DOHH2 (cell line): ENCODE data around the gene SELENOF.

Experiments
- CTCF ChIP-seq: fragments of 200-600 bp; sonication (generic); IDR thresholded peaks from one replicate; pipeline ENCODE4 v1.5.1; 2014; ENCODE audit warnings: antibody characterized with exemption, mild to moderate bottlenecking, low read depth, low read length; ENCODE audit not compliant: poor library complexity, severe bottlenecking
- EZH2phosphoT487 ChIP-seq: fragments of 200-600 bp; sonication (generic); IDR thresholded peaks from 2 replicates; pipeline ENCODE4 v1.6.1; 2017; ENCODE audit warnings: borderline replicate concordance, mild to moderate bottlenecking, antibody characterized with exemption, low read length, moderate library complexity, mixed read lengths

GRCh38 chr1:86829321-86829720, 84.6 kb downstream of the SELENOF start:
- TF ChIP-seq CTCF (no peak), EZH2phosphoT487 (no peak)
